ENCODE measurements around the gene MYH6.
"Not testable (repeated sequence)": the region's sequence is repeated elsewhere in the genome, so short reads cannot be mapped to it uniquely, and the experiment has no call there.

The MYH6 gene

GRCh38 chr14:23423657-23424056 lies 15.6 kb upstream of the MYH6 start:
- 91 to 93% methylated on average over 5 to 6 of the region's 6 CpGs for WGBS, 2 experiments (ENCODE audit: insufficient coverage in 2 of 2)
- Histone ChIP-seq H3K36me3 (ENCODE audit: control insufficient read depth, insufficient read depth, low read length) (no peaks in the 10 kb centered on the region), H3K4me3 (ENCODE audit: extremely low read depth, insufficient read depth, low read length, poor library complexity, severe bottlenecking) (no peak overlapping the region), H3K4me1 (ENCODE audit: control insufficient read depth, insufficient read depth, low read length, poor library complexity, severe bottlenecking) (no peaks in the 10 kb centered on the region), H3K9me3 (ENCODE audit: control insufficient read depth, low read length) (no peaks in the 10 kb centered on the region), H3K27ac (ENCODE audit: low read depth, low read length, severe bottlenecking) (no peak overlapping the region)

DNA sequence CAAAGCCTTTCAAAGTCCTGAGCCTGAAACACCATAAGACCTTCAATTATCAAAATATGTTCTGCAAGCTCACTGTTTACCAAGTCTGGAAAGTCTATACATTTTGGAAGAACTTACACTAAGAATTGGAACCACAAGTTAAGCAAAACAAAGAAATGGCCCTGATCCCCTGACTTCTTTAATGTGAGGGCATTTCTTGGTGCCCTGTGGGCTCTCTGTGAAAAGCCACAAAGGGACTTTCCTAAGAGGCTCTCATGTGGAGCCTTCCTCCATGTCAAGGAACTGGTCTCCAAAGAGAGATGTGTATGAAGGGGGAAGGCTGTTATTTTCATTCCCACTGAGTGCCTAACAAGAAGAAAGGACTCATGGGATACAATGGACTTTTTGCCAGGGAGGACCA lies 13.5 kb upstream of the MYH6 start:
- Histone ChIP-seq H3K9me3 (ENCODE audit: control insufficient read depth, low read length) (no peaks in the 10 kb centered on the region), H3K4me3 (ENCODE audit: extremely low read depth, insufficient read depth, low read length, poor library complexity, severe bottlenecking) (no peak overlapping the region), H3K36me3 (ENCODE audit: control insufficient read depth, insufficient read depth, low read length) (no peaks in the 10 kb centered on the region), H3K27ac (ENCODE audit: low read depth, low read length, severe bottlenecking) (no peak overlapping the region), H3K4me1 (ENCODE audit: control insufficient read depth, insufficient read depth, low read length, poor library complexity, severe bottlenecking) (no peaks in the 10 kb centered on the region)

DNA sequence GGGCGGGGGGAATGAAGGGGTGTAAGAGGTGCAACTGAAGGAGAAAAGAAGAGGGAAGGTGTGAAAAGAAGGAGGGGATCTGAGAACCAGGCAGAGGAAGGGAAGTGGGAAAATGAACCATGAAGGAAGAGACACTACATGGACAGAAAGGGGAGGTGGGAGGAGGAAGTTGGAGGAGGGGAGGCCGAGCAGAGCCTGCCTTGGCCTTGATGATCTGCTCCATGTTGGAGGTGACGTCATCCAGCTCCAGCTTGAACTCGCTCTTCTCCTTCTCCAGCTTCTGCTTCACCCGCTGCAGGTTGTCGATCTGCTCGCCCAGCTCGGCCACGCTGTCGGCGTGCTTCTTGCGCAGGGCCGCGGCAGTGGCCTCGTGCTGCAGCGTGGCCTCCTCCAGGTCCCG lies 11.6 kb upstream of the MYH6 start:
- not testable (repeated sequence) for H3K36me3 ChIP-seq (ENCODE audit: control insufficient read depth, insufficient read depth, low read length); H3K9me3 ChIP-seq (ENCODE audit: control insufficient read depth, low read length); H3K4me3 ChIP-seq (ENCODE audit: extremely low read depth, insufficient read depth, low read length, poor library complexity, severe bottlenecking); H3K4me1 ChIP-seq (ENCODE audit: control insufficient read depth, insufficient read depth, low read length, poor library complexity, severe bottlenecking); H3K27ac ChIP-seq (ENCODE audit: low read depth, low read length, severe bottlenecking)
- 91 to 92% methylated on average over 1 of the region's 17 CpGs for WGBS, 2 experiments (ENCODE audit: insufficient coverage in 2 of 2)

DNA sequence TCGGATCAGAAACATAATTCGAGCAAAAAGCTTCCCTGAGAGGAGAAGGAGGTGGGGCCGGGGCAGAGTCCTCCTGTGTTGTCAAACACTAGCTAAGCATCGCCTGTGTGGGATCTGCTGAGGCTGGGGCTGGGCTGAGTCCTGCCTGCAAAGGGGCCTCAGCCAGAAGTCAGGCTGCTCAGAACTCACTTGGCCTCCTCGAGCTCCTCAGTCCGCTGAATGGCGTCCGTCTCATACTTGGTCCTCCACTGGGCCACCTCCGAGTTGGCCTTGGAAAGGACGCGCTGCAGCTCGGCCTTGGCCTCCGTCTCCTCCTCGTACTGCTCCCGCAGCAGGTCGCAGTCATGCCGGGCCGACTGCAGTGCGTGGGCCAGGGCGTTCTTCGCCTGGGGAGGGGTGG lies 9.9 kb upstream of the MYH6 start:
- WGBS, 2 experiments (ENCODE audit: insufficient coverage in 2 of 2): 90 to 96% methylated on average over 9 to 19 of the region's 21 CpGs
- no peak overlapping the region for H3K4me3 ChIP-seq (ENCODE audit: extremely low read depth, insufficient read depth, low read length, poor library complexity, severe bottlenecking)
- no peak overlapping the region for H3K27ac ChIP-seq (ENCODE audit: low read depth, low read length, severe bottlenecking)
- H3K9me3 ChIP-seq (ENCODE audit: control insufficient read depth, low read length): no peaks in the 10 kb centered on the region
- H3K4me1 ChIP-seq (ENCODE audit: control insufficient read depth, insufficient read depth, low read length, poor library complexity, severe bottlenecking): no peaks in the 10 kb centered on the region
- no peaks in the 10 kb centered on the region for H3K36me3 ChIP-seq (ENCODE audit: control insufficient read depth, insufficient read depth, low read length)

DNA sequence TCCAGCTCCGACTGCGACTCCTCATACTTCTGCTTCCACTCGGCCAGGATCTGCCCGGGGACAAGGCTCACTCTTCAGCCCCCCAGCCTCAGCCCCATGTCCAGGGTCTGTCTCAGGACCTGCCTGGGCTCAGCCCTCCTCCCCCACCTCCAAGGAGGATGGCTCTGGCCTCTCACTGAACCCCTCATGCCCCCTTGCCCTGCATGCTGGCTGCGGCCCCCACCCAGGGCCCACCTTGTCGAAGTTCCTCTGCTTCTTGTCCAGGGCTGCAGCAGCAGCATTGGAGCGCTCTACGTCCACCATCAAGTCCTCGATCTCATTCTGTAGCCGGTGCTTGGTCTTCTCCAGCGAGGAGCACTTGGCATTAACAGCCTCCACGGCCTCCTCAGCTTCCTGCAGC lies 9.2 kb upstream of the MYH6 start:
- 93 to 98% methylated on average over 4 to 9 of the region's 12 CpGs for WGBS, 2 experiments (ENCODE audit: insufficient coverage in 2 of 2)
- not testable (repeated sequence) for H3K4me3 ChIP-seq (ENCODE audit: extremely low read depth, insufficient read depth, low read length, poor library complexity, severe bottlenecking); H3K36me3 ChIP-seq (ENCODE audit: control insufficient read depth, insufficient read depth, low read length); H3K27ac ChIP-seq (ENCODE audit: low read depth, low read length, severe bottlenecking); H3K4me1 ChIP-seq (ENCODE audit: control insufficient read depth, insufficient read depth, low read length, poor library complexity, severe bottlenecking); H3K9me3 ChIP-seq (ENCODE audit: control insufficient read depth, low read length)

DNA sequence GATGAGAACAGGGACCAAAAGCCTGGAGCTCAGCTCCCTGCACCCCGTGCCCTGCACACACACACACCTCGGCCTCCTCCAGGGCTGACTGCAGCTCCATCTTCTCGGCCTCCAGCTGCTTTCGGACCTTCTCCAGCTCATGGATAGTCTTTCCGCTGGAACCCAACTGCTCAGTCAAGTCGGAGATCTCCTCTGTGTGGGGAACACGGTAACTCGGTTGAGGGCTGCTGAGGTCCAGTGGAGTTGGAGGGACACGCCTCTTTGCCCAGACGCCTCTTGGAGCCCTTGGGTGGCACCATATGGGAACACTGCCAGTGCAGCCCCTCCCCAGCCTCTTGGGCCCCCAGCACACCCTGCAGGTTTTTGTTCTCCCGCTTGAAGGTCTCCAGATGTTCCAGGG lies 8.7 kb upstream of the MYH6 start:
- Histone ChIP-seq H3K9me3 (ENCODE audit: control insufficient read depth, low read length) (no peaks in the 10 kb centered on the region), H3K27ac (ENCODE audit: low read depth, low read length, severe bottlenecking) (no peak overlapping the region), H3K4me3 (ENCODE audit: extremely low read depth, insufficient read depth, low read length, poor library complexity, severe bottlenecking) (no peak overlapping the region), H3K36me3 (ENCODE audit: control insufficient read depth, insufficient read depth, low read length) (no peaks in the 10 kb centered on the region), H3K4me1 (ENCODE audit: control insufficient read depth, insufficient read depth, low read length, poor library complexity, severe bottlenecking) (no peaks in the 10 kb centered on the region)
- 91 to 97% methylated on average over 10 to 11 of the region's 11 CpGs for WGBS, 2 experiments (ENCODE audit: insufficient coverage in 2 of 2)

DNA sequence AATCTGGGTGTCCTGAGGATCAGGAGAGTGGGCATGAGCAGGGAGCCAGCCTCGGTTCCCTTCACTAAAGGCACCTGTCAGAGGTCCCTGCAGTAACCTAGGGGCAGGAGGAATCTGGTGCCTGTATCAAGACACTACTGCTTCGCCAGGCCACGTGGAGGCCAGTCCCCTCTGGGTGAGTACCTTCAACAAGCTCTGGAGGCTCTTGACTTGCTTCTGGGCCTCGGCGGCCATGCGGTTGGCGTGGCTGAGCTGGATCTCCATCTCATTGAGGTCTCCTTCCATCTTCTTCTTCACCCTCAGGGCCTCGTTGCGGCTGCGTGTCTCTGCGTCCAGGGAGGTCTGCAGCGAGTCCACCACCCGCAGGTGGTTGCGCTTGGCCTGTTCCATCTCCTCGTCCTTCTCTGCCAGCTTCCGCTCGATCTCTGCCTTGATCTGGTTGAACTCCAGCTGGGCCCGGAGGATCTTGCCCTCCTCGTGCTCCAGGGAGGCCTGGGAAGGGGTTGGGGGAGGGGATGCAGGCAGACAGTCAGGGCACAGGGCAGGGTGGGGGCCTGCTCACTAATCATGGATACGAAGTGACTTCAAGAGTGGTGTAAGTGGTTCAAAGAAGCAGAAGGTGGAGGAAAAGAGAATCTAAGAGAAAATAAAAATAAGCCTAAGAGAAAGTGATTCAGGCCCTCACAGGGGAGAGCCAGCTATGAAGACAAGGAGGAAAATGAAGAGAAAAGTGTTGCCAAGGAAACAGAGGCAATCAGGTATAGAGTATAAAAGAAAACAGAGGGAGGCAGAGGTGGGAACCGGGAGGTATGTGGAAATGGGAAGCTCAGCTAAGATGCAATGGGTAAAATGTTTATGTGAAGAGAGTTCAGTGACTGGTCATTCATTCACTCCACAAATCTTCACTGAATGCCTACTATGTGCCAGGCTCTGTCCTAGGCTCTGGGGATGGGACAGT lies 8.0 kb upstream of the MYH6 start:
- no peaks in the 10 kb centered on the region for H3K9me3 ChIP-seq (ENCODE audit: control insufficient read depth, low read length)
- H3K27ac ChIP-seq (ENCODE audit: low read depth, low read length, severe bottlenecking): no peak overlapping the region
- no peaks in the 10 kb centered on the region for H3K36me3 ChIP-seq (ENCODE audit: control insufficient read depth, insufficient read depth, low read length)
- no peaks in the 10 kb centered on the region for H3K4me1 ChIP-seq (ENCODE audit: control insufficient read depth, insufficient read depth, low read length, poor library complexity, severe bottlenecking)
- no peak overlapping the region for H3K4me3 ChIP-seq (ENCODE audit: extremely low read depth, insufficient read depth, low read length, poor library complexity, severe bottlenecking)
- 89 to 91% methylated on average over 7 to 15 of the region's 21 CpGs for WGBS, 2 experiments (ENCODE audit: insufficient coverage in 2 of 2)

DNA sequence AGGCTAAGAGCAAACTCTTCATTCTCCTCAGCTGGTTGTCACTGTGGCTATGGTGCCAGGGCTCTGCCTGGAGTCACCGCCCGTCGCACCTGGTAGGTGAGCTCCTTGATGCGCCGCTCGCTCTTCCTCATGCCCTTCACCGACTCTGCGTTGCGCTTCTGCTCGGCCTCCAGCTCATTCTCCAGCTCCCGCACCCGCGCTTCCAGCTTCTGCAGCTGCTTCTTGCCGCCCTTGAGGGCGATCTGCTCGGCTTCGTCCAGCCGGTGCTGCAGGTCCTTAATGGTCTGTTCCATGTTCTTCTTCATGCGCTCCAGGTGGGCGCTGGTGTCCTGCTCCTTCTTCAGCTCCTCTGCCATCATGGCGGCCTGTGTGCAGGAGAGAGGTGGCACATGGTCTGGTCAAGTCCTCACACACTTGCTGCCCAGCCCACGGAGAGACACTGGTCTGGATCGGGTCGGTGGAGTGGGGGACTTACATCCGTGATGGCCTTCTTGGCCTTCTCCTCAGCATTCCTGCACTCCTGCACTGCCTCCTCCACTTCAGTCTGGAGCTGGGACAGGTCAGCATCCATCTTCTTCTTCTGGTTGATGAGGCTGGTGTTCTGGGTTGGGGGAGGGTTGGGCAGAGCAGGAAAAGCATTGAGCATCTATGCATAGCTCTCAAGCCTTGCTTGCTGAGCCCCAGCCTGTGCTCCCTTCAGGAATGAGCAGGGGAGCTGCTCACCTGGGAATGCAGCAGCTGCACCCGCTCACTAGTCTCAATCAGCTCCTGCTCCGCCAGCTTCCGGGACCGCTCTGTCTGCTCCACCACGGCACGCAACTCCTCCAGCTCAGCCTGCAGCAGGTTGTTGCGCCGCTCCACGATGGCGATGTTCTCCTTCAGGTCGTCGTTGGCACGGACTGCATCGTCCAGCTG lies 7.1 kb upstream of the MYH6 start:
- H3K4me1 ChIP-seq (ENCODE audit: control insufficient read depth, insufficient read depth, low read length, poor library complexity, severe bottlenecking): no peaks in the 10 kb centered on the region
- H3K27ac ChIP-seq (ENCODE audit: low read depth, low read length, severe bottlenecking): no peak overlapping the region
- no peaks in the 10 kb centered on the region for H3K36me3 ChIP-seq (ENCODE audit: control insufficient read depth, insufficient read depth, low read length)
- H3K9me3 ChIP-seq (ENCODE audit: control insufficient read depth, low read length): no peaks in the 10 kb centered on the region
- WGBS, 2 experiments (ENCODE audit: insufficient coverage in 2 of 2): 96% methylated on average over 20 to 32 of the region's 39 CpGs
- no peak overlapping the region for H3K4me3 ChIP-seq (ENCODE audit: extremely low read depth, insufficient read depth, low read length, poor library complexity, severe bottlenecking)

DNA sequence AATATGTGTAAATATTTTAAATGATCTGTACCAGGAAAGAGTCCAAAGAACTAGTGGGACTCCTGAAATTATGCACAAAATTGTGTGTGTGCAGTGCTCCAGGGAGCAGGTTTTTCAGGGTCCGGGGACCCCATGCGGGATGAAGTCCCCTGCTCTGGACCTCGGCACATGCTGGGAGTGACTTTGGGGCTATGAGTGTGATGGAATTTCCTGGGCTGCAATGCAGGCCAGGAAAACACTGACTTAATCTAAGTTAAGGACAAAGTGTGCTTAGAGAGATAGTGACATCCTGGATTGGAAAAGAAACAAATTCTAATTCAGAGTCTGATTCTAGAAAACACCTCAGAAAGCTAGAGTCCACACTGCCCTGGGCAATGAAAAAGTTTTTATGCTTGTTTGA lies 6.2 kb upstream of the MYH6 start:
- Histone ChIP-seq H3K9me3 (ENCODE audit: control insufficient read depth, low read length) (no peaks in the 10 kb centered on the region), H3K4me1 (ENCODE audit: control insufficient read depth, insufficient read depth, low read length, poor library complexity, severe bottlenecking) (no peaks in the 10 kb centered on the region), H3K27ac (ENCODE audit: low read depth, low read length, severe bottlenecking) (no peak overlapping the region), H3K4me3 (ENCODE audit: extremely low read depth, insufficient read depth, low read length, poor library complexity, severe bottlenecking) (no peak overlapping the region), H3K36me3 (ENCODE audit: control insufficient read depth, insufficient read depth, low read length) (no peaks in the 10 kb centered on the region)
- WGBS, 2 experiments (ENCODE audit: insufficient coverage in 2 of 2): 87 to 100% methylated on average over 3 of the region's 3 CpGs

- Histone ChIP-seq H3K36me3 (ENCODE audit: control insufficient read depth, insufficient read depth, low read length) (no peaks in the 10 kb centered on the region), H3K27ac (ENCODE audit: low read depth, low read length, severe bottlenecking) (no peak overlapping the region), H3K9me3 (ENCODE audit: control insufficient read depth, low read length) (no peaks in the 10 kb centered on the region), H3K4me3 (ENCODE audit: extremely low read depth, insufficient read depth, low read length, poor library complexity, severe bottlenecking) (no peak overlapping the region), H3K4me1 (ENCODE audit: control insufficient read depth, insufficient read depth, low read length, poor library complexity, severe bottlenecking) (no peaks in the 10 kb centered on the region)
- WGBS, 2 experiments (ENCODE audit: insufficient coverage in 2 of 2): 91 to 93% methylated on average over 11 to 12 of the region's 16 CpGs
Observed at GRCh38 chr14:23413681-23414080, 5.6 kb upstream of the MYH6 start.
